Upper lobe of left lung (tissue), 6 donors: ENCODE results near the gene PCNX2. TPM values are rescaled to one million over a fixed set of nuclear protein-coding genes. Genes with fewer than 3 reads are reported as not detected.
"Not testable (repeated sequence)": the region's sequence is repeated elsewhere in the genome, so short reads cannot be mapped to it uniquely, and the experiment has no call there.

Experiments
- ATAC-seq, 2 donors: fragments of 200-7000 bp; cut with Tn5 transposase; one replicate each; pipeline ENCODE4 v1.9.1; 2022; ENCODE audit warnings: mild to moderate bottlenecking in 2 of 2, moderate library complexity in 2 of 2; ENCODE audit not compliant: low FRiP score in 2 of 2
- DNase-seq, 2 donors: peaks; one replicate each; pipeline ENCODE4 v3.0.0-alpha.2; 2019 to 2020
- H3K27ac ChIP-seq, 4 donors: fragments of 200-600 bp; sonication (generic); one replicate each; pipeline ENCODE4 v1.5.1; 2016 to 2019
- H3K27me3 ChIP-seq, 4 donors: fragments of 200-600 bp; sonication (generic); one replicate each; pipeline ENCODE4 v1.5.1; 2017 to 2019
- H3K36me3 ChIP-seq, 4 donors: fragments of 200-600 bp; sonication (generic); one replicate each; pipeline ENCODE4 v1.5.1; 2016 to 2019
- H3K4me1 ChIP-seq, 4 donors: fragments of 200-600 bp; sonication (generic); one replicate each; pipeline ENCODE4 v1.5.1; 2018 to 2019
- H3K4me3 ChIP-seq, 4 donors: fragments of 200-600 bp; sonication (generic); one replicate each; pipeline ENCODE4 v1.5.1; 2017 to 2019; ENCODE audit warnings: mild to moderate bottlenecking in 2 of 4, moderate library complexity in 1 of 4
- H3K9me3 ChIP-seq, 4 donors: fragments of 200-600 bp; sonication (generic); one replicate each; pipeline ENCODE4 v1.5.1; 2018 to 2019
- EP300 ChIP-seq, 4 donors: sonication (generic); formaldehyde crosslinking; IDR thresholded peaks; one replicate each; pipeline ENCODE4 v1.5.1; 2017; ENCODE audit warnings: antibody characterized with exemption in 4 of 4, control low read depth in 2 of 4
- POLR2A ChIP-seq, 4 donors: fragments of 450-650 bp; IDR thresholded peaks; one replicate each; pipeline ENCODE4 v1.5.1; 2016 to 2017; ENCODE audit warnings: antibody characterized with exemption in 4 of 4, mild to moderate bottlenecking in 2 of 4
- POLR2AphosphoS5 ChIP-seq, 2 donors: sonication (generic); formaldehyde crosslinking; IDR thresholded peaks; one replicate each; pipeline ENCODE4 v1.5.1; 2017; ENCODE audit warnings: antibody characterized with exemption in 2 of 2
- WGBS, 2 donors: methylation state at CpG; one replicate each; pipeline ENCODE4 v1.1.5; 2017 to 2018; 5-methylcytosine and 5-hydroxymethylcytosine counted together
- total RNA-seq, 6 donors: library from RNA; depleted of rRNA in 4 of 6; stranded (reverse); fragments of >200 nt in 4 of 6; gene quantifications; one replicate each; pipeline versions ENCODE4 v1.1.0 to v1.2.1, GENCODE V29; 2016 to 2021
- TF ChIP-seq, protein P1 (sequence below), 6 experiments: fragments of 450-650 bp in 4 of 6; fragments of 200-600 bp in 2 of 6; sonication (generic) in 2 of 6; IDR thresholded peaks; one replicate each; pipeline ENCODE4 v1.5.1; 2016 to 2019; ENCODE audit warnings: antibody characterized with exemption in 6 of 6
- donor health status: DM: no; HTN: no; CAD: no; lungs with moderate emphysema.
- donor health status: DM: no; HTN: yes; CAD: no; lungs with severe emphysema.

PCNX2 gene
- total RNA-seq, 6 donors from 2014 or later, result 8.2 to 27.2 (median 14.5) TPM

DNA sequence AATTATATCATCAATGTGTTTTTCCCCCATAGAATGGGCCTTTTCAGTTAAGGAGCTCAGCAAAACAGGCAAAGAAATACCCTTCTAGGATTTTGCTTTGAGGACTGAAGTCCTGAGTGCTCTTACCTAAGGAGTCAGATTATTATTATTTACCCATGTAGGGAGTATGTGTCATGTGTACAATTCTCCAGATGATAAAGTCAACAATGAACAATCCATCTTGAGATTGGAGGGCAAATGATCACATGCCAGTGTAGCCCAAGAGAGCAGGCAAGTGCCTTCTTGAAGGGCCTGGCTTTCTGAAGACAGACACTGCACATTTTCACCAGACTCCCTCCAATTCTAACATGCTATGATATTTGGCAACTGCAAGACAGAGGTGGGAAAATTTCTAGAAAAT, 159.7 kb downstream of the PCNX2 start:
- H3K4me3 ChIP-seq, result no peak overlapping the region
- no peak for ATAC-seq

DNA sequence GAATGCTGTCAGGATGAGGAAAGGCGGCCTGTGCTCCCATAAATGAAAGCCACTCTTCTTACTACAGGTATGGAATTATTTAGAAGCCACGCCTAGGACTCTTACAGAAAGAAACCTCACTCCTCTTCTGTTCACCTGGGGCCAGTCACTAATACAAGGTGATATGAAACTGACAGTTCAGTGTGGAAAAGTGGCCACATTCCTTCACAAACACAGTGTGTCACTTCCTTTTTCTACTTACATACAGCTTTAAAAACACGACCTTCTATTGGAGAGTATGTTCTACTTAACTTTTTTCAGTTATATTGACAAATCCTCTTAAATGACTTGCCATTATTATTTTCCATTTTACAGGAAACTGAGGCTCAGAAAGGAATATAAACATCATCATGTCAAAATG, 163.1 kb downstream of the PCNX2 start:
- DNase-seq (no peak), ATAC-seq (no peak)
- no peak overlapping the region for H3K4me3 ChIP-seq
- no peaks in the 10 kb centered on the region for H3K4me1 ChIP-seq
- H3K9me3 ChIP-seq, result no peaks in the 10 kb centered on the region
- no peaks in the 10 kb centered on the region for H3K36me3 ChIP-seq
- H3K27ac ChIP-seq, result no peak overlapping the region
- TF ChIP-seq POLR2A (IDR thresholded peaks at IDR 0.05), result no peak
- no peak for TF ChIP-seq POLR2AphosphoS5 (IDR thresholded peaks at IDR 0.05)
- TF ChIP-seq, protein P1, sequence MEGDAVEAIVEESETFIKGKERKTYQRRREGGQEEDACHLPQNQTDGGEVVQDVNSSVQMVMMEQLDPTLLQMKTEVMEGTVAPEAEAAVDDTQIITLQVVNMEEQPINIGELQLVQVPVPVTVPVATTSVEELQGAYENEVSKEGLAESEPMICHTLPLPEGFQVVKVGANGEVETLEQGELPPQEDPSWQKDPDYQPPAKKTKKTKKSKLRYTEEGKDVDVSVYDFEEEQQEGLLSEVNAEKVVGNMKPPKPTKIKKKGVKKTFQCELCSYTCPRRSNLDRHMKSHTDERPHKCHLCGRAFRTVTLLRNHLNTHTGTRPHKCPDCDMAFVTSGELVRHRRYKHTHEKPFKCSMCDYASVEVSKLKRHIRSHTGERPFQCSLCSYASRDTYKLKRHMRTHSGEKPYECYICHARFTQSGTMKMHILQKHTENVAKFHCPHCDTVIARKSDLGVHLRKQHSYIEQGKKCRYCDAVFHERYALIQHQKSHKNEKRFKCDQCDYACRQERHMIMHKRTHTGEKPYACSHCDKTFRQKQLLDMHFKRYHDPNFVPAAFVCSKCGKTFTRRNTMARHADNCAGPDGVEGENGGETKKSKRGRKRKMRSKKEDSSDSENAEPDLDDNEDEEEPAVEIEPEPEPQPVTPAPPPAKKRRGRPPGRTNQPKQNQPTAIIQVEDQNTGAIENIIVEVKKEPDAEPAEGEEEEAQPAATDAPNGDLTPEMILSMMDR (IDR thresholded peaks at IDR 0.05), result no peak
- TF ChIP-seq EP300 (IDR thresholded peaks at IDR 0.05), result no peak
- 76 to 78% methylated on average over 3 of the region's 3 CpGs for WGBS, 2 donors
- H3K27me3 ChIP-seq, result no peaks in the 10 kb centered on the region

More for the DNA sequence above, 159.7 kb downstream of the PCNX2 start:
- H3K36me3 ChIP-seq, result no peaks in the 10 kb centered on the region
- no peak for DNase-seq
- no peaks in the 10 kb centered on the region for H3K9me3 ChIP-seq
- H3K27ac ChIP-seq, result no peak overlapping the region
- H3K4me1 ChIP-seq, result no peaks in the 10 kb centered on the region
- TF ChIP-seq EP300 (IDR thresholded peaks at IDR 0.05), result no peak
- TF ChIP-seq, protein P1 (IDR thresholded peaks at IDR 0.05), result no peak
- TF ChIP-seq POLR2A (IDR thresholded peaks at IDR 0.05), result no peak
- TF ChIP-seq POLR2AphosphoS5 (IDR thresholded peaks at IDR 0.05), result no peak
- H3K27me3 ChIP-seq, result no peaks in the 10 kb centered on the region

DNA sequence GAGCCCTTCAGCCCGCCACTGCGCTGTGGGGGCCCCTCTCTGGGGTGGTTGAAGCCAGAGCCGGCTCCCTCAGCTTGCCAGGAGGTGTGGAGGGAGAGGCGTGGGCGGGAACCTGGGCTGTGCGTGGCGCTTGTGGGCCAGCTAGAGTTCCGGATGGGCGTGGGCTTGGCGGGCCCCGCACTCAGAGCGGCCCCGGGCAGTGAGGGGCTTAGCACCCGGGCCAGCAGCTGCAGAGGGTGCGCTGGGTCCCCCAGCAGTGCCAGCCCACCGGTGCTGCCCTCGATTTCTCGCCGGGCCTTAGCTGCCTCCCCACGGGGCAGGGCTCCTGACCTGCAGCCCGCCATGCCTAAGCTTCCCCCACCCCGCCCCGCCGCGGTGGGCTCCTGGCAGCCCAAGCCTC, 166.5 kb downstream of the PCNX2 start:
- peak in 1 of 2 donors; percentile 69 for DNase-seq
- H3K4me1 ChIP-seq, H3K27me3 ChIP-seq, ATAC-seq, H3K4me3 ChIP-seq, H3K36me3 ChIP-seq, H3K9me3 ChIP-seq, H3K27ac ChIP-seq: not testable (repeated sequence)
- WGBS, 2 donors, result 97 to 100% methylated on average over 3 to 23 of the region's 25 CpGs

DNA sequence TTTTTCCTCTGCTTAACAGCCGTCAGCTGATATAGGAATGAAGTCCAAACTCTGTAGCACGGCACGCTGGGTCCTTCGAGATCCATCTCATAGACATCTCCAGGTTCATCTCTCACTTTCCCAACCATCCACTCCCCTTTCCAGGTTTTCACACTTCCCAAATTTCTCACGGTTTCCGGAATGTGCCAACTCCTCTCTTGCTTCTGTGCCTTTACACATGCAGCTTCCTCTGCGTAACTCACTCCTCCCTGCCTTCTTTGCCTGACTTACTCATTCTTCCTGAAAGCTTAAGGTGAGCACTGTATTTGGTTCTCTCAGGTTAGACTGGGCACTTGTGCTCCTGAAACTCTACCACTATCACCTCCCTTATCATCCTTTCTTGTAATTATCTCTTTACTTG, 168.4 kb downstream of the PCNX2 start:
- Histone ChIP-seq H3K27ac (no peak overlapping the region), H3K27me3 (no peaks in the 10 kb centered on the region), H3K9me3 (no peaks in the 10 kb centered on the region), H3K4me3 (no peak overlapping the region), H3K4me1 (no peaks in the 10 kb centered on the region), H3K36me3 (no peaks in the 10 kb centered on the region)
- no peak for ATAC-seq
- no peak for DNase-seq
- TF ChIP-seq EP300 (IDR thresholded peaks at IDR 0.05) (no peak), POLR2AphosphoS5 (IDR thresholded peaks at IDR 0.05) (no peak), POLR2A (IDR thresholded peaks at IDR 0.05) (no peak)
- TF ChIP-seq, protein P1 (IDR thresholded peaks at IDR 0.05), result no peak
- WGBS, 2 donors, result 86 to 87% methylated on average over 7 of the region's 7 CpGs

DNA sequence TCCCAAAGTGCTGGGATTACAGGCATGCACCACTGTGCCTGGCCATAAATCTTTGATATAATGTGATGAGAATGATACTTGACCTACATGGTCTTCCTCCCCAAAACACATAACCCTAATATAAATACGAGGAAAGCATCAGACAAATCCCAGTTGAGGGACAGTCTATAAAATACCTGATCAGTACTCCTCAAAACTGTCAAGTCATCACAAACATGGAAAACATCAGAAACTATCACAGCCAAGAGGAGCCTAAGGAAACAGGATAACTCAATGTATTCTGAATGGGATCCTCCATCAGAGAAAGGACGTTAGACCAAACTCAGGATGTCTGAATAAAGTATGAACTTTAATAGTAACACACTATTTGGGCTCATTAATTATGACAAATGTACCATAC, 172.7 kb downstream of the PCNX2 start:
- ATAC-seq, result no peak
- 98% methylated on average over 2 of the region's 2 CpGs for WGBS, 2 donors
- no peak overlapping the region for H3K27ac ChIP-seq
- no peaks in the 10 kb centered on the region for H3K27me3 ChIP-seq
- H3K4me1 ChIP-seq, result no peaks in the 10 kb centered on the region
- no peak for DNase-seq
- TF ChIP-seq, protein P1 (IDR thresholded peaks at IDR 0.05), result no peak
- TF ChIP-seq POLR2A (IDR thresholded peaks at IDR 0.05), result no peak
- TF ChIP-seq POLR2AphosphoS5 (IDR thresholded peaks at IDR 0.05), result no peak
- TF ChIP-seq EP300 (IDR thresholded peaks at IDR 0.05), result no peak
- H3K4me3 ChIP-seq, result no peak overlapping the region
- H3K9me3 ChIP-seq, result no peaks in the 10 kb centered on the region
- H3K36me3 ChIP-seq, result no peaks in the 10 kb centered on the region
